Smooth muscle cell (in vitro differentiated cells): ENCODE data around the gene TFEB. TPM values are rescaled to one million over a fixed set of nuclear protein-coding genes. Genes with fewer than 3 reads are reported as not detected.

Source experiments
- DNase-seq: peaks from one replicate; lab custom pipeline; 2025; ENCODE audit not compliant: unreplicated experiment; lab: John Stamatoyannopoulos, UW
- H2AFZ ChIP-seq: fragments of 200-600 bp; sonication (generic); 2 replicates; pipeline ENCODE4 v1.6.0; 2016; ENCODE audit warnings: antibody characterized with exemption, low read depth, mild to moderate bottlenecking
- H3F3A ChIP-seq: fragments of 200-600 bp; sonication (generic); 2 replicates; pipeline ENCODE4 v1.6.0; 2017; ENCODE audit warnings: antibody characterized with exemption, low read depth
- H3K27ac ChIP-seq: fragments of 200-600 bp; sonication (generic); 2 replicates; pipeline ENCODE4 v1.5.1; 2016; ENCODE audit warnings: low read depth, mild to moderate bottlenecking
- H3K27me3 ChIP-seq: fragments of 200-600 bp; sonication (generic); 2 replicates; pipeline ENCODE4 v1.6.1; 2016; ENCODE audit warnings: low read depth, mild to moderate bottlenecking
- H3K36me3 ChIP-seq: fragments of 200-600 bp; sonication (generic); 2 replicates; pipeline ENCODE4 v1.5.1; 2016; ENCODE audit warnings: low read depth
- H3K4me1 ChIP-seq: fragments of 200-600 bp; sonication (generic); 2 replicates; pipeline ENCODE4 v1.5.1; 2016; ENCODE audit warnings: low read depth
- H3K4me2 ChIP-seq: fragments of 200-600 bp; sonication (generic); 2 replicates; pipeline ENCODE4 v1.6.0; 2016; ENCODE audit warnings: mild to moderate bottlenecking
- H3K4me3 ChIP-seq: fragments of 200-600 bp; sonication (generic); 2 replicates; pipeline ENCODE4 v1.5.1; 2016; ENCODE audit warnings: mild to moderate bottlenecking
- H3K79me2 ChIP-seq: fragments of 200-600 bp; sonication (generic); 2 replicates; pipeline ENCODE4 v1.6.0; 2016; ENCODE audit warnings: low read depth, mild to moderate bottlenecking
- H3K9ac ChIP-seq: fragments of 200-600 bp; sonication (generic); 2 replicates; pipeline ENCODE4 v1.6.0; 2016; ENCODE audit warnings: low read depth
- H3K9me3 ChIP-seq: fragments of 200-600 bp; sonication (generic); replicated peaks from 2 replicates; pipeline ENCODE4 v1.5.1; 2016; ENCODE audit warnings: low read depth
- H4K20me1 ChIP-seq: fragments of 200-600 bp; sonication (generic); 2 replicates; pipeline ENCODE4 v1.6.0; 2016; ENCODE audit warnings: low read depth
- CTCF ChIP-seq: fragments of 200-600 bp; sonication (generic); IDR thresholded peaks from 2 replicates; pipeline ENCODE4 v1.5.1; 2017; ENCODE audit warnings: borderline replicate concordance, mild to moderate bottlenecking, antibody characterized with exemption; ENCODE audit not compliant: insufficient read depth, poor library complexity, severe bottlenecking
- WGBS: methylation state at CpG from one replicate; pipeline ENCODE4 v1.1.7; 2016; ENCODE audit warnings: low lambda C conversion rate; 5-methylcytosine and 5-hydroxymethylcytosine counted together
- polyA plus RNA-seq: library from polyadenylated mRNA; unstranded; fragments of >200 nt; fragmentation: Nextera tagmentation; extraction: Ambion mirVana; gene quantifications from 2 replicates; pipeline ENCODE4 v1.2.1, GENCODE V29; 2016
- total RNA-seq: library from RNA; depleted of rRNA; stranded (reverse); fragments of >200 nt; gene quantifications from 2 replicates; pipeline ENCODE4 v1.2.3, GENCODE V29; 2014

TFEB gene
- total and polyA plus RNA-seq, 2 experiments from 2014 or later, result 15.3 to 15.7 TPM

- H3K4me2 ChIP-seq, result peak overlapping the region; percentile 89
- no peak overlapping the region for H3K9ac ChIP-seq
- no peaks in the 10 kb centered on the region for H3K36me3 ChIP-seq
- H3K9me3 ChIP-seq, result no peaks in the 10 kb centered on the region
- H3K4me3 ChIP-seq, result peak overlapping the region; percentile 86
- 1% methylated on average over 26 of the region's 73 CpGs for WGBS
- H3K79me2 ChIP-seq, result peaks cover 19% of the 10 kb centered on the region
- TF ChIP-seq CTCF, result no peak
- H3K4me1 ChIP-seq, result peaks cover 18% of the 10 kb centered on the region
- H4K20me1 ChIP-seq, result peaks cover 15% of the 10 kb centered on the region
- H3K27ac ChIP-seq, result peak overlapping the region; percentile 58
- DNase-seq, result peak; percentile 78
- peak overlapping the region; percentile 91 for H2AFZ ChIP-seq
- H3K27me3 ChIP-seq, result no peaks in the 10 kb centered on the region
- H3F3A ChIP-seq, result peaks cover 9% of the 10 kb centered on the region
Measured at GRCh38 chr6:41733707-41734665, 1.4 kb downstream of the TFEB start.

- Histone ChIP-seq H3K36me3 (no peaks in the 10 kb centered on the region), H3K9ac (no peak overlapping the region), H3K27me3 (no peaks in the 10 kb centered on the region), H3K4me1 (peaks cover 18% of the 10 kb centered on the region), H3K9me3 (no peaks in the 10 kb centered on the region), H3K4me3 (peak overlapping the region; percentile 86), H3F3A (peaks cover 9% of the 10 kb centered on the region), H4K20me1 (peaks cover 15% of the 10 kb centered on the region), H2AFZ (no peak overlapping the region), H3K27ac (peak overlapping the region; percentile 58), H3K4me2 (peak overlapping the region; percentile 89), H3K79me2 (peaks cover 21% of the 10 kb centered on the region)
- TF ChIP-seq CTCF, result no peak
- WGBS, result 27% methylated on average over 11 of the region's 11 CpGs
- DNase-seq, result no peak
Measured at GRCh38 chr6:41733360-41733706, 2.1 kb downstream of the TFEB start.

GRCh38 chr6:41732591-41733359 lies 2.6 kb downstream of the TFEB start:
- H3F3A ChIP-seq, result peaks cover 9% of the 10 kb centered on the region
- no peaks in the 10 kb centered on the region for H3K27me3 ChIP-seq
- 57% methylated on average over 8 of the region's 8 CpGs for WGBS
- no peaks in the 10 kb centered on the region for H3K9me3 ChIP-seq
- DNase-seq, result no peak
- no peaks in the 10 kb centered on the region for H3K36me3 ChIP-seq
- H2AFZ ChIP-seq, result no peak overlapping the region
- H3K79me2 ChIP-seq, result peaks cover 21% of the 10 kb centered on the region
- H3K4me3 ChIP-seq, result peak overlapping the region; percentile 86
- peaks cover 18% of the 10 kb centered on the region for H3K4me1 ChIP-seq
- H3K27ac ChIP-seq, result peak overlapping the region; percentile 58
- peaks cover 15% of the 10 kb centered on the region for H4K20me1 ChIP-seq
- H3K4me2 ChIP-seq, result peak overlapping the region; percentile 89
- H3K9ac ChIP-seq, result no peak overlapping the region
- TF ChIP-seq CTCF, result no peak
